Lower lobe of right lung (tissue), 2 donors: Measurements from ENCODE around the gene BHLHA15. TPM values are rescaled to one million over a fixed set of nuclear protein-coding genes. Genes with fewer than 3 reads are reported as not detected.
A peak's percentile ranks its signal among the peaks of the same experiment; 100 is the strongest.

ENCODE experiments used
- ATAC-seq, 2 donors: fragments of 200-7000 bp; cut with Tn5 transposase; one replicate each; pipeline ENCODE4 v1.9.1; 2020 to 2022; ENCODE audit warnings: mild to moderate bottlenecking in 2 of 2, moderate library complexity in 2 of 2
- DNase-seq: peaks from one replicate; pipeline ENCODE4 v3.0.0-alpha.2; 2020
- H3K27ac ChIP-seq: fragments of 200-600 bp; one replicate; pipeline ENCODE4 v1.8.0; 2022
- H3K27me3 ChIP-seq: fragments of 200-600 bp; one replicate; pipeline ENCODE4 v1.8.0; 2022; ENCODE audit warnings: low read depth
- H3K36me3 ChIP-seq: fragments of 200-600 bp; one replicate; pipeline ENCODE4 v1.8.0; 2022; ENCODE audit warnings: mild to moderate bottlenecking
- H3K4me1 ChIP-seq: fragments of 200-600 bp; one replicate; pipeline ENCODE4 v1.8.0; 2022
- H3K4me3 ChIP-seq: fragments of 200-600 bp; one replicate; pipeline ENCODE4 v1.8.0; 2022; ENCODE audit warnings: mild to moderate bottlenecking
- H3K9me3 ChIP-seq: fragments of 200-600 bp; one replicate; pipeline ENCODE4 v1.8.0; 2022
- CTCF ChIP-seq: fragments of 200-600 bp; IDR thresholded peaks from one replicate; pipeline ENCODE4 v1.8.0; 2022; ENCODE audit warnings: antibody characterized with exemption, mild to moderate bottlenecking
- intact Hi-C: fragments of 100-400 bp; cut with DNase I; formaldehyde crosslinking; loops from one replicate; pipeline ENCODE4 v1.11.0; 2022
- total RNA-seq: library from RNA; stranded (reverse); fragmentation: NEBNext Ultra II Directional; extraction: Animal tissue kit (Norgen Biotek cat#: 25700); gene quantifications from one replicate; pipeline ENCODE4 v1.2.1, GENCODE V29; 2021
- donor health status: DM: no; HTN: yes; CAD: no; lungs with severe emphysema.

Gene BHLHA15
- total RNA-seq, 1 donor from 2014 or later, result 1.2 TPM

GRCh38 chr7:98242934-98243333 lies 31.7 kb downstream of the BHLHA15 start:
- no peak for TF ChIP-seq CTCF
- Histone ChIP-seq H3K27me3 (no peaks in the 10 kb centered on the region), H3K36me3 (peaks cover 47% of the 10 kb centered on the region), H3K4me3 (no peak overlapping the region), H3K4me1 (peaks cover 25% of the 10 kb centered on the region), H3K27ac (no peak overlapping the region), H3K9me3 (no peaks in the 10 kb centered on the region)
- DNase-seq, result no peak
- intact Hi-C loops, result no loop called here
- ATAC-seq, result no peak

- no peak for TF ChIP-seq CTCF
- Histone ChIP-seq H3K4me3 (no peak overlapping the region), H3K27me3 (no peaks in the 10 kb centered on the region), H3K9me3 (no peaks in the 10 kb centered on the region), H3K27ac (peak overlapping the region; percentile 55), H3K4me1 (peaks cover 44% of the 10 kb centered on the region), H3K36me3 (peaks cover 28% of the 10 kb centered on the region)
- DNase-seq, result no peak
- intact Hi-C loops, result no loop called here
- no peak for ATAC-seq
Measured at GRCh38 chr7:98244871-98245270, 33.6 kb downstream of the BHLHA15 start.

- Histone ChIP-seq H3K4me1 (peaks cover 65% of the 10 kb centered on the region), H3K9me3 (no peaks in the 10 kb centered on the region), H3K27ac (peak overlapping the region; percentile 89), H3K27me3 (no peaks in the 10 kb centered on the region), H3K4me3 (no peak overlapping the region), H3K36me3 (peaks cover 15% of the 10 kb centered on the region)
- intact Hi-C loops, result no loop called here
- ATAC-seq (no peak), DNase-seq (no peak)
- TF ChIP-seq CTCF, result no peak
Measured at GRCh38 chr7:98248156-98248555, 36.9 kb downstream of the BHLHA15 start.

- H3K36me3 ChIP-seq, result peaks cover 5% of the 10 kb centered on the region
- no peak for DNase-seq
- no peaks in the 10 kb centered on the region for H3K9me3 ChIP-seq
- peaks cover 69% of the 10 kb centered on the region for H3K4me1 ChIP-seq
- no peak for ATAC-seq
- H3K27me3 ChIP-seq, result no peaks in the 10 kb centered on the region
- TF ChIP-seq CTCF, result no peak
- no peak overlapping the region for H3K4me3 ChIP-seq
- intact Hi-C loops, result no loop called here
- peak overlapping the region; percentile 89 for H3K27ac ChIP-seq
Measured at GRCh38 chr7:98249106-98249505, 37.9 kb downstream of the BHLHA15 start.

GRCh38 chr7:98250789-98251188 lies 39.5 kb downstream of the BHLHA15 start:
- TF ChIP-seq CTCF, result no peak
- H3K9me3 ChIP-seq, result no peaks in the 10 kb centered on the region
- intact Hi-C loops, result no loop called here
- no peak for ATAC-seq
- H3K27me3 ChIP-seq, result no peaks in the 10 kb centered on the region
- H3K4me1 ChIP-seq, result peaks cover 68% of the 10 kb centered on the region
- H3K4me3 ChIP-seq, result peak overlapping the region; percentile 91
- H3K36me3 ChIP-seq, result no peaks in the 10 kb centered on the region
- H3K27ac ChIP-seq, result peak overlapping the region; percentile 89
- no peak for DNase-seq

- Histone ChIP-seq H3K9me3 (no peaks in the 10 kb centered on the region), H3K27me3 (no peaks in the 10 kb centered on the region), H3K27ac (peak overlapping the region; percentile 89), H3K4me1 (peaks cover 64% of the 10 kb centered on the region), H3K4me3 (peak overlapping the region; percentile 91), H3K36me3 (peaks cover under 1% of the 10 kb centered on the region)
- ATAC-seq (peak; percentile 15 to 25), DNase-seq (no peak)
- intact Hi-C loops, result no loop called here
- TF ChIP-seq CTCF, result no peak
Measured at GRCh38 chr7:98251231-98251600, 40.0 kb downstream of the BHLHA15 start.
